NCI-H226 (cell line): ENCODE data around the gene DCAF8.

Experiments used
- DNase-seq: peaks from one replicate; pipeline ENCODE4 v3.0.0-alpha.2; 2015

The DCAF8 gene

GRCh38 chr1:160224606-160225005 lies 37.7 kb downstream of the DCAF8 start:
- no peak for DNase-seq

GRCh38 chr1:160222546-160222945 lies 39.8 kb downstream of the DCAF8 start:
- DNase-seq: no peak

GRCh38 chr1:160221089-160221488 lies 41.3 kb downstream of the DCAF8 start:
- no peak for DNase-seq

- DNase-seq: no peak
Observed at GRCh38 chr1:160220301-160220700, 42.0 kb downstream of the DCAF8 start.

GRCh38 chr1:160219062-160219929 lies 43.1 kb downstream of the DCAF8 start:
- peak; percentile 81 for DNase-seq

- peak; percentile 20 for DNase-seq
Observed at GRCh38 chr1:160217481-160218051, 44.8 kb downstream of the DCAF8 start.

GRCh38 chr1:160216301-160216700 lies 46.0 kb downstream of the DCAF8 start:
- DNase-seq: no peak

GRCh38 chr1:160214481-160215140 lies 47.7 kb downstream of the DCAF8 start:
- DNase-seq: no peak

GRCh38 chr1:160211046-160211790 lies 51.1 kb downstream of the DCAF8 start:
- DNase-seq: no peak

- no peak for DNase-seq
Observed at GRCh38 chr1:160210561-160210960, 51.8 kb downstream of the DCAF8 start.

GRCh38 chr1:160209321-160210046 lies 52.9 kb downstream of the DCAF8 start:
- DNase-seq: no peak

GRCh38 chr1:160208557-160209320 lies 53.6 kb downstream of the DCAF8 start:
- DNase-seq: no peak

- no peak for DNase-seq
Observed at GRCh38 chr1:160207771-160208556, 54.4 kb downstream of the DCAF8 start.

GRCh38 chr1:160207118-160207650 lies 55.2 kb downstream of the DCAF8 start:
- DNase-seq: no peak

- peak; percentile 93 for DNase-seq
Observed at GRCh38 chr1:160206421-160207117, 55.8 kb downstream of the DCAF8 start.

- DNase-seq: peak; percentile 45
Observed at GRCh38 chr1:160206036-160206389, 56.3 kb downstream of the DCAF8 start.

GRCh38 chr1:160205242-160206035 lies 56.9 kb downstream of the DCAF8 start, which contains the start of gene PEA15:
TSS of gene PEA15 (plus strand) at chr1:160205384. CDS start at chr1:160211545, 6,161 bp downstream.
- DNase-seq: peak; percentile 50

GRCh38 chr1:160204526-160205241 lies 57.7 kb downstream of the DCAF8 start:
- DNase-seq: no peak
